Nephron progenitor cell (in vitro differentiated cells): Measurements from ENCODE around the gene FDX1.

ENCODE experiments used
- DNase-seq: peaks from one replicate; pipeline ENCODE4 v3.0.0; 2021
- H3K27ac Mint-ChIP-seq: 2 replicates; pipeline ENCODE4 v1.8.0; 2021; ENCODE audit warnings: mild to moderate bottlenecking, moderate library complexity, mixed read lengths
- H3K27me3 Mint-ChIP-seq: 2 replicates; pipeline ENCODE4 v1.8.0; 2021; ENCODE audit warnings: mild to moderate bottlenecking, low read depth, mixed read lengths; ENCODE audit not compliant: poor library complexity
- H3K36me3 Mint-ChIP-seq: 2 replicates; pipeline ENCODE4 v1.8.0; 2021; ENCODE audit warnings: low read depth, mixed read lengths
- H3K4me1 Mint-ChIP-seq: 2 replicates; pipeline ENCODE4 v1.8.0; 2021; ENCODE audit warnings: mixed read lengths
- H3K4me3 Mint-ChIP-seq: 2 replicates; pipeline ENCODE4 v1.8.0; 2021; ENCODE audit warnings: mild to moderate bottlenecking, moderate library complexity, mixed read lengths
- H3K9me3 Mint-ChIP-seq: 2 replicates; pipeline ENCODE4 v1.8.0; 2021; ENCODE audit warnings: mild to moderate bottlenecking, moderate library complexity, mixed read lengths
- CTCF ChIP-seq: fragments of 200-600 bp; sonication (generic); IDR thresholded peaks from 2 replicates; pipeline ENCODE4 v1.5.0; 2021; ENCODE audit warnings: antibody characterized with exemption

Gene FDX1

GRCh38 chr11:110435780-110436717 is 6.3 kb downstream of the FDX1 start:
- TF ChIP-seq CTCF, result no peak
- no peak for DNase-seq
- no peak overlapping the region for H3K27ac Mint-ChIP-seq
- peaks cover 32% of the 10 kb centered on the region for H3K9me3 Mint-ChIP-seq
- H3K4me3 Mint-ChIP-seq, result no peak overlapping the region
- peaks cover 46% of the 10 kb centered on the region for H3K36me3 Mint-ChIP-seq
- H3K4me1 Mint-ChIP-seq, result peaks cover 43% of the 10 kb centered on the region
- H3K27me3 Mint-ChIP-seq, result peaks cover 3% of the 10 kb centered on the region

DNA sequence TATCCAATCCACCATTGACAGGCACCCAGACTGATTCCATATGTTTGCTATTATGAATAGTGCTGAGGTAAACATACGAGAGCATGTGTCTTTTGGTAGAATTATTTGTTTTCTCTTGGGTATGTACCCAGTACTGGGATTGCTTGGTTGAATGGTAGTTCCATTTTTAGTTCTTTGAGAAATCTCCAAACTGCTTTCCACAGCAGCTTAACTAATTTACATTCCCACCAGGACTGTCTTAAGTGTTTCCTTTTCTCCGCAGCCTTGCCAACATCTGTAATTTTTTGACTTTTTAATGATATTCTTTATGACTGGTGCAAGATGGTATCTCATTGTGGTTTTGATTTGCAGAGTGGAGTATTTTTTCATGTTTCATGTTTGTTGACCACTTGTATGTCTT is 8.3 kb downstream of the FDX1 start:
- H3K4me1 Mint-ChIP-seq, result peaks cover 23% of the 10 kb centered on the region
- no peak for DNase-seq
- peaks cover 65% of the 10 kb centered on the region for H3K36me3 Mint-ChIP-seq
- peaks cover 3% of the 10 kb centered on the region for H3K27me3 Mint-ChIP-seq
- TF ChIP-seq CTCF, result no peak
- H3K9me3 Mint-ChIP-seq, result peaks cover 51% of the 10 kb centered on the region
- H3K4me3 Mint-ChIP-seq, result no peak overlapping the region
- H3K27ac Mint-ChIP-seq, result no peak overlapping the region

DNA sequence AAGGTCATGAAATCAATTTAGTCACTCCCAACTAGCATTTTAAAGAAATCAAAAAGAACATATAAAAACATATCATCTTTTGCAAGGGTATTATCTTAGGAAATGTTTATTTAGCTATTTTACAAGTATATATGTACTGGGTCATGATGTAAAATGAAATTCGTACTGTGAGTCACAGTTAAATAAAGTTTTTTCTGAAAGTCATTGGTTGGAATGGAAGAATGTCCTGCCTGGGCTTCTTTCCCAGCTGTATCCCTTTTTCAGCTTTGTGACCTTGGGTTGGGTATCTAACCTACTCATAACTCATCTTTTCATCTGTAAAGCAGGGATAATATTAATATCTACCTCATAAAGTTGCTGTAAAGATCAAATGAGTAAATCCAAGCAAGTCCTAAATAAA is 15.7 kb downstream of the FDX1 start:
- TF ChIP-seq CTCF, result no peak
- peaks cover 34% of the 10 kb centered on the region for H3K9me3 Mint-ChIP-seq

GRCh38 chr11:110446061-110446460 is 16.3 kb downstream of the FDX1 start:
- Mint-ChIP-seq H3K36me3 (peaks cover 68% of the 10 kb centered on the region), H3K9me3 (peaks cover 28% of the 10 kb centered on the region), H3K4me3 (no peak overlapping the region), H3K27me3 (no peaks in the 10 kb centered on the region), H3K4me1 (no peaks in the 10 kb centered on the region), H3K27ac (no peak overlapping the region)
- no peak for DNase-seq
- TF ChIP-seq CTCF, result no peak

More for the DNA sequence above, 15.7 kb downstream of the FDX1 start:
- Mint-ChIP-seq H3K27me3 (no peaks in the 10 kb centered on the region), H3K27ac (no peak overlapping the region), H3K36me3 (peaks cover 72% of the 10 kb centered on the region), H3K4me3 (no peak overlapping the region), H3K4me1 (no peaks in the 10 kb centered on the region)
- DNase-seq, result no peak

DNA sequence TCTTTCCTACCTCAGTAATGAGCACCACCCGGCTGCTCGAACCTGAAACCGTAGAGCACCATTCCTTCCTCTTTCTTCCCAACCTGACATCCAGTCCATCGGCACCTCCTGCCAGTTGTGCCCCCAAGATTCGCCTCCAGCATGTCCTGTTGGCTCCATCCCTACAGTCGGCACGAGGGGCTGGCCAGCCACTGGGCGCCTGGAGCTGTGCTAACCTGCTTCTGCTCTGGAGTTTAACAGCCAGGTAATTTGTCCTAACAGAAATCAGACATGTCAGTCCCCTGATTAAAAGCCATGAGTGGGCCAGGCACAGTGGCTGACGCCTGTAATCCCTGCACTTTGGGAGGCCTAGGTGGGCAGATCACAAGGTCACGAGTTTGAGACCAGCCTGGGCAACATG is 16.8 kb downstream of the FDX1 start:
- DNase-seq, result no peak
- no peak overlapping the region for H3K4me3 Mint-ChIP-seq
- TF ChIP-seq CTCF, result no peak
- peaks cover 68% of the 10 kb centered on the region for H3K36me3 Mint-ChIP-seq
- H3K27ac Mint-ChIP-seq, result no peak overlapping the region
- no peaks in the 10 kb centered on the region for H3K27me3 Mint-ChIP-seq
- no peaks in the 10 kb centered on the region for H3K4me1 Mint-ChIP-seq
- H3K9me3 Mint-ChIP-seq, result peaks cover 23% of the 10 kb centered on the region

DNA sequence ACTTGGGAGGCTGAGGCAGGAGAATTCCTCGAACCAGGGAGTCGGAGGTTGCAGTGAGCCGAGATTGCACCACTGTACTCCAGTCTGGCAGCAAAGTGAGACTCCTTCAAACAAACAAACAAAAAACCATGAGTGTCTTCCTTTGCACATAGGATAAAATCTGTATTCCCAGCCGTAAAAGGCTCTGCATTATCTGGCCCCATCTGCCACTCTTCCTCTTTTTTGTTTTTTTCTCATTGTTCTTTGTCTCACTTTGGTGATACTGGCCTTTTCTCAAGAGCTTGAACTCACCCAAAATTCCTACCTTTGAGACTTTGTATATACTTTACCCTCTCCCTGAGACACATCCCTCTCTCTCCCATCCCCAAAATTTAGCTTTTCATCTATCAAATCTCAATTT is 17.6 kb downstream of the FDX1 start:
- no peak for DNase-seq
- no peak overlapping the region for H3K4me3 Mint-ChIP-seq
- no peak overlapping the region for H3K27ac Mint-ChIP-seq
- peaks cover 68% of the 10 kb centered on the region for H3K36me3 Mint-ChIP-seq
- no peaks in the 10 kb centered on the region for H3K27me3 Mint-ChIP-seq
- H3K9me3 Mint-ChIP-seq, result peaks cover 16% of the 10 kb centered on the region
- H3K4me1 Mint-ChIP-seq, result no peaks in the 10 kb centered on the region
- no peak for TF ChIP-seq CTCF
